IMR-90 (cell line): ENCODE measurements around the gene LILRB2.

Source experiments
- POLR2A ChIP-seq: IDR thresholded peaks from 2 replicates; pipeline ENCODE4 v1.6.1; 2012; ENCODE audit warnings: mild to moderate bottlenecking, low read depth, low read length
- RAD21 ChIP-seq: IDR thresholded peaks from 2 replicates; pipeline ENCODE4 v1.6.1; 2012; ENCODE audit warnings: low read length, improper control_type of control experiment
- TF ChIP-seq, protein P1 (sequence below): conservative IDR thresholded peaks from 2 replicates; pipeline ENCODE4 v1.5.1; 2012; ENCODE audit warnings: mild to moderate bottlenecking, low read depth, low read length, improper control_type of control experiment
- TF ChIP-seq, protein P2 (sequence below): fragments of 150-350 bp; IDR thresholded peaks from 2 replicates; pipeline ENCODE4 v1.6.1; 2016; ENCODE audit warnings: low read depth, mild to moderate bottlenecking, low read length, moderate library complexity, borderline replicate concordance

DNA sequence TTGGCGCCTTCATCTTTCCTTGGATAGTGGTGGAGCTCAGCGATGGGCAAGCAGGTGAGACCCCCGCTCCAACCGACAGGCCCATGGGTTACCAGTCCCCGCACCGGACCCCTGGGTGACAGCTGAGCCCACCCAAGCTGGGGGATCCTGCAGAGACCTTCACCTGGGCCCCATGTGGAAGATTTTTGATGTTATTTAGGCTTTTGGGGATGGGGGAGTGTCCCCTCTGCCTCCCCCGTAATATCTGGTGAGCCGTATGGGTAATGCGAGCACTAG lies 37.0 kb upstream of the LILRB2 start:
- TF ChIP-seq, protein P1, sequence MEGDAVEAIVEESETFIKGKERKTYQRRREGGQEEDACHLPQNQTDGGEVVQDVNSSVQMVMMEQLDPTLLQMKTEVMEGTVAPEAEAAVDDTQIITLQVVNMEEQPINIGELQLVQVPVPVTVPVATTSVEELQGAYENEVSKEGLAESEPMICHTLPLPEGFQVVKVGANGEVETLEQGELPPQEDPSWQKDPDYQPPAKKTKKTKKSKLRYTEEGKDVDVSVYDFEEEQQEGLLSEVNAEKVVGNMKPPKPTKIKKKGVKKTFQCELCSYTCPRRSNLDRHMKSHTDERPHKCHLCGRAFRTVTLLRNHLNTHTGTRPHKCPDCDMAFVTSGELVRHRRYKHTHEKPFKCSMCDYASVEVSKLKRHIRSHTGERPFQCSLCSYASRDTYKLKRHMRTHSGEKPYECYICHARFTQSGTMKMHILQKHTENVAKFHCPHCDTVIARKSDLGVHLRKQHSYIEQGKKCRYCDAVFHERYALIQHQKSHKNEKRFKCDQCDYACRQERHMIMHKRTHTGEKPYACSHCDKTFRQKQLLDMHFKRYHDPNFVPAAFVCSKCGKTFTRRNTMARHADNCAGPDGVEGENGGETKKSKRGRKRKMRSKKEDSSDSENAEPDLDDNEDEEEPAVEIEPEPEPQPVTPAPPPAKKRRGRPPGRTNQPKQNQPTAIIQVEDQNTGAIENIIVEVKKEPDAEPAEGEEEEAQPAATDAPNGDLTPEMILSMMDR, result no peak
- TF ChIP-seq POLR2A (no peak), RAD21 (no peak)
- TF ChIP-seq, protein P2, sequence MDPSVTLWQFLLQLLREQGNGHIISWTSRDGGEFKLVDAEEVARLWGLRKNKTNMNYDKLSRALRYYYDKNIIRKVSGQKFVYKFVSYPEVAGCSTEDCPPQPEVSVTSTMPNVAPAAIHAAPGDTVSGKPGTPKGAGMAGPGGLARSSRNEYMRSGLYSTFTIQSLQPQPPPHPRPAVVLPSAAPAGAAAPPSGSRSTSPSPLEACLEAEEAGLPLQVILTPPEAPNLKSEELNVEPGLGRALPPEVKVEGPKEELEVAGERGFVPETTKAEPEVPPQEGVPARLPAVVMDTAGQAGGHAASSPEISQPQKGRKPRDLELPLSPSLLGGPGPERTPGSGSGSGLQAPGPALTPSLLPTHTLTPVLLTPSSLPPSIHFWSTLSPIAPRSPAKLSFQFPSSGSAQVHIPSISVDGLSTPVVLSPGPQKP, result no peak
